C4-2B (cell line): ENCODE results near the gene ADAMTSL1.

ENCODE experiments used
- CTCF ChIP-seq: fragments of 450-650 bp; conservative IDR thresholded peaks from 2 replicates; pipeline ENCODE4 v1.5.1; 2017; ENCODE audit warnings: mild to moderate bottlenecking
- ZFX ChIP-seq: fragments of 450-650 bp; IDR thresholded peaks from 2 replicates; pipeline ENCODE4 v1.6.1; 2017

GRCh38 chr9:18874069-18874468 is 400.1 kb downstream of the ADAMTSL1 start:
- TF ChIP-seq CTCF = no peak
- no peak for TF ChIP-seq ZFX
